ENCODE measurements around the gene RPS16. TPM values are rescaled to one million over a fixed set of nuclear protein-coding genes. Genes with fewer than 3 reads are reported as not detected.

The RPS16 gene
- total and polyA plus RNA-seq, 2 of the 13 experiments (the other 11 are each of a cell fraction or from before 2014, with no cell fraction given): 488 to 2,583 TPM

DNA sequence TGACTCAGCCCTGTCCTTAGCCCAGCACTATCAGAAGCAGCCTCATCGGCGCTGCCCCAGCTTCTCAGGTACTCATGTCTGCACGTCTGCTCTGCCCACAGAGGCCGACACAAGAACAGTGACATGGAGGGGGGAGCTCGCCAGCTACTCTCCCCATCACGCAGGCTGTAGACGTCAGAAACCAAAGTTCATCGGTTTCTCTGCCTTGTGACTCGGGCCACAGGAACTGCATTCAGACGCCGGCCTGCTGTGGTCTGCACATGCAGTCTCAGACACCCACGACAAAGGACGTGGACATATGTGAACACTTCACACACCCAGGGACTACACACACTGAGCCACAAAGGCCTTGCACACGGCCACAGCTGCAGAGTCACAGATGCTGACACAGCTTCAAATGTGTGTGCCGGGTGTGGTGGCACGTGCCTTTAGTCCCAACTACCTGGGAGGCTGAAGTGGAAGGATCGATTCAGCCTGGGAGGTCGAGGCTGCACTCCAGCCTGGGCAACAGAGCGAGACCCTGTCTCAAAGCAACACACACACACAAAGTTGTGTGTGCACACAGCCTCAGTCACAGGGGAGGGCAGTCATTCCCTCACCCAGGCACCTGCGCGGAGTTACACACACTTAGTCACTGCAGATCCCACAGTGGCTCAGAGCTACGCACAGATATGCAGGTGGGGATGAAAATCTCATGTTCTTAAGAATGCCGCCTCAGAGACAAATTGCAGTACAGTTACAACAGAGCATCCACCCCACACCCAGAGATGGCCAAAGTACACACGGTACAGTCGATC lies 34.0 kb downstream of the RPS16 start (continued):
- TF ChIP-seq ZNF672 (CRISPR knock-in tag; IDR thresholded peaks at IDR 0.05): no peak
- no peak for TF ChIP-seq CREBL2 (CRISPR knock-in tag; IDR thresholded peaks at IDR 0.05; ENCODE audit: borderline replicate concordance)
- no peak for TF ChIP-seq KAT2B (IDR thresholded peaks at IDR 0.05; ENCODE audit: borderline replicate concordance, low read depth, low read length)
- TF ChIP-seq, protein P1, sequence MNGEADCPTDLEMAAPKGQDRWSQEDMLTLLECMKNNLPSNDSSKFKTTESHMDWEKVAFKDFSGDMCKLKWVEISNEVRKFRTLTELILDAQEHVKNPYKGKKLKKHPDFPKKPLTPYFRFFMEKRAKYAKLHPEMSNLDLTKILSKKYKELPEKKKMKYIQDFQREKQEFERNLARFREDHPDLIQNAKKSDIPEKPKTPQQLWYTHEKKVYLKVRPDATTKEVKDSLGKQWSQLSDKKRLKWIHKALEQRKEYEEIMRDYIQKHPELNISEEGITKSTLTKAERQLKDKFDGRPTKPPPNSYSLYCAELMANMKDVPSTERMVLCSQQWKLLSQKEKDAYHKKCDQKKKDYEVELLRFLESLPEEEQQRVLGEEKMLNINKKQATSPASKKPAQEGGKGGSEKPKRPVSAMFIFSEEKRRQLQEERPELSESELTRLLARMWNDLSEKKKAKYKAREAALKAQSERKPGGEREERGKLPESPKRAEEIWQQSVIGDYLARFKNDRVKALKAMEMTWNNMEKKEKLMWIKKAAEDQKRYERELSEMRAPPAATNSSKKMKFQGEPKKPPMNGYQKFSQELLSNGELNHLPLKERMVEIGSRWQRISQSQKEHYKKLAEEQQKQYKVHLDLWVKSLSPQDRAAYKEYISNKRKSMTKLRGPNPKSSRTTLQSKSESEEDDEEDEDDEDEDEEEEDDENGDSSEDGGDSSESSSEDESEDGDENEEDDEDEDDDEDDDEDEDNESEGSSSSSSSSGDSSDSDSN (CRISPR knock-in tag; IDR thresholded peaks at IDR 0.05): peak; percentile 70
- TF ChIP-seq ZNF543 (CRISPR knock-in tag; IDR thresholded peaks at IDR 0.05): peak; percentile 87; the same call in 1 of the 2 replicates
- no peak; the same call in 1 of the 2 replicates for TF ChIP-seq ZFP1 (CRISPR knock-in tag; IDR thresholded peaks at IDR 0.05)
- TF ChIP-seq HNF1A (IDR thresholded peaks at IDR 0.05; ENCODE audit: low read depth): no peak; the same call in none of the 2 replicates
- TF ChIP-seq HNF1A (CRISPR knock-in tag; IDR thresholded peaks at IDR 0.05; ENCODE audit: borderline replicate concordance): no peak; the same call in 1 of the 2 replicates
- TF ChIP-seq, protein P2, sequence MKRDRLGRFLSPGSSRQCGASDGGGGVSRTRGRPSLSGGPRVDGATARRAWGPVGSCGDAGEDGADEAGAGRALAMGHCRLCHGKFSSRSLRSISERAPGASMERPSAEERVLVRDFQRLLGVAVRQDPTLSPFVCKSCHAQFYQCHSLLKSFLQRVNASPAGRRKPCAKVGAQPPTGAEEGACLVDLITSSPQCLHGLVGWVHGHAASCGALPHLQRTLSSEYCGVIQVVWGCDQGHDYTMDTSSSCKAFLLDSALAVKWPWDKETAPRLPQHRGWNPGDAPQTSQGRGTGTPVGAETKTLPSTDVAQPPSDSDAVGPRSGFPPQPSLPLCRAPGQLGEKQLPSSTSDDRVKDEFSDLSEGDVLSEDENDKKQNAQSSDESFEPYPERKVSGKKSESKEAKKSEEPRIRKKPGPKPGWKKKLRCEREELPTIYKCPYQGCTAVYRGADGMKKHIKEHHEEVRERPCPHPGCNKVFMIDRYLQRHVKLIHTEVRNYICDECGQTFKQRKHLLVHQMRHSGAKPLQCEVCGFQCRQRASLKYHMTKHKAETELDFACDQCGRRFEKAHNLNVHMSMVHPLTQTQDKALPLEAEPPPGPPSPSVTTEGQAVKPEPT (CRISPR knock-in tag; IDR thresholded peaks at IDR 0.05; ENCODE audit: low read depth): peak; percentile 63; the same call in 1 of the 2 replicates
- TF ChIP-seq SUZ12 (IDR thresholded peaks at IDR 0.05; ENCODE audit: low read depth, low read length): no peak
- TF ChIP-seq ZNF598 (CRISPR knock-in tag; IDR thresholded peaks at IDR 0.05; ENCODE audit: borderline replicate concordance): peak; percentile 79; the same call in 1 of the 2 replicates
- TF ChIP-seq ZNF713 (CRISPR knock-in tag; IDR thresholded peaks at IDR 0.05): no peak
- TF ChIP-seq, protein P3, sequence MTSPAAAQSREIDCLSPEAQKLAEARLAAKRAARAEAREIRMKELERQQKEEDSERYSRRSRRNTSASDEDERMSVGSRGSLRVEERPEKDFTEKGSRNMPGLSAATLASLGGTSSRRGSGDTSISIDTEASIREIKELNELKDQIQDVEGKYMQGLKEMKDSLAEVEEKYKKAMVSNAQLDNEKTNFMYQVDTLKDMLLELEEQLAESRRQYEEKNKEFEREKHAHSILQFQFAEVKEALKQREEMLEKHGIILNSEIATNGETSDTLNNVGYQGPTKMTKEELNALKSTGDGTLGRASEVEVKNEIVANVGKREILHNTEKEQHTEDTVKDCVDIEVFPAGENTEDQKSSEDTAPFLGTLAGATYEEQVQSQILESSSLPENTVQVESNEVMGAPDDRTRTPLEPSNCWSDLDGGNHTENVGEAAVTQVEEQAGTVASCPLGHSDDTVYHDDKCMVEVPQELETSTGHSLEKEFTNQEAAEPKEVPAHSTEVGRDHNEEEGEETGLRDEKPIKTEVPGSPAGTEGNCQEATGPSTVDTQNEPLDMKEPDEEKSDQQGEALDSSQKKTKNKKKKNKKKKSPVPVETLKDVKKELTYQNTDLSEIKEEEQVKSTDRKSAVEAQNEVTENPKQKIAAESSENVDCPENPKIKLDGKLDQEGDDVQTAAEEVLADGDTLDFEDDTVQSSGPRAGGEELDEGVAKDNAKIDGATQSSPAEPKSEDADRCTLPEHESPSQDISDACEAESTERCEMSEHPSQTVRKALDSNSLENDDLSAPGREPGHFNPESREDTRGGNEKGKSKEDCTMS (CRISPR knock-in tag; conservative IDR thresholded peaks at IDR 0.05): no peak
- no peak for TF ChIP-seq ZNF550 (CRISPR knock-in tag; IDR thresholded peaks at IDR 0.05; ENCODE audit: borderline replicate concordance)
- peak; percentile 67; the same call in 1 of the 2 replicates for TF ChIP-seq ZNF441 (CRISPR knock-in tag; IDR thresholded peaks at IDR 0.05; ENCODE audit: borderline replicate concordance)
- TF ChIP-seq SAP130 (CRISPR knock-in tag; IDR thresholded peaks at IDR 0.05; ENCODE audit: low read depth): peak; percentile 95
- TF ChIP-seq ZNF660 (CRISPR knock-in tag; IDR thresholded peaks at IDR 0.05; ENCODE audit: borderline replicate concordance, low read depth): no peak

Data from HepG2 (cell line).